Upper lobe of left lung (tissue), 6 donors: Measurements from ENCODE around the gene MAGI2. TPM values are rescaled to one million over a fixed set of nuclear protein-coding genes. Genes with fewer than 3 reads are reported as not detected.

Experiments
- ATAC-seq, 2 donors: fragments of 200-7000 bp; cut with Tn5 transposase; one replicate each; pipeline ENCODE4 v1.9.1; 2022; ENCODE audit warnings: mild to moderate bottlenecking in 2 of 2, moderate library complexity in 2 of 2; ENCODE audit not compliant: low FRiP score in 2 of 2
- DNase-seq, 2 donors: peaks; one replicate each; pipeline ENCODE4 v3.0.0-alpha.2; 2019 to 2020
- H3K27ac ChIP-seq, 4 donors: fragments of 200-600 bp; sonication (generic); one replicate each; pipeline ENCODE4 v1.5.1; 2016 to 2019
- H3K27me3 ChIP-seq, 4 donors: fragments of 200-600 bp; sonication (generic); one replicate each; pipeline ENCODE4 v1.5.1; 2017 to 2019
- H3K36me3 ChIP-seq, 4 donors: fragments of 200-600 bp; sonication (generic); one replicate each; pipeline ENCODE4 v1.5.1; 2016 to 2019
- H3K4me1 ChIP-seq, 4 donors: fragments of 200-600 bp; sonication (generic); one replicate each; pipeline ENCODE4 v1.5.1; 2018 to 2019
- H3K4me3 ChIP-seq, 4 donors: fragments of 200-600 bp; sonication (generic); one replicate each; pipeline ENCODE4 v1.5.1; 2017 to 2019; ENCODE audit warnings: mild to moderate bottlenecking in 2 of 4, moderate library complexity in 1 of 4
- H3K9me3 ChIP-seq, 4 donors: fragments of 200-600 bp; sonication (generic); one replicate each; pipeline ENCODE4 v1.5.1; 2018 to 2019
- EP300 ChIP-seq, 4 donors: sonication (generic); formaldehyde crosslinking; IDR thresholded peaks; one replicate each; pipeline ENCODE4 v1.5.1; 2017; ENCODE audit warnings: antibody characterized with exemption in 4 of 4, control low read depth in 2 of 4
- POLR2A ChIP-seq, 4 donors: fragments of 450-650 bp; IDR thresholded peaks; one replicate each; pipeline ENCODE4 v1.5.1; 2016 to 2017; ENCODE audit warnings: antibody characterized with exemption in 4 of 4, mild to moderate bottlenecking in 2 of 4
- POLR2AphosphoS5 ChIP-seq, 2 donors: sonication (generic); formaldehyde crosslinking; IDR thresholded peaks; one replicate each; pipeline ENCODE4 v1.5.1; 2017; ENCODE audit warnings: antibody characterized with exemption in 2 of 2
- WGBS, 2 donors: methylation state at CpG; one replicate each; pipeline ENCODE4 v1.1.5; 2017 to 2018; 5-methylcytosine and 5-hydroxymethylcytosine counted together
- total RNA-seq, 6 donors: library from RNA; depleted of rRNA in 4 of 6; stranded (reverse); fragments of >200 nt in 4 of 6; gene quantifications; one replicate each; pipeline versions ENCODE4 v1.1.0 to v1.2.1, GENCODE V29; 2016 to 2021
- TF ChIP-seq, protein P1 (sequence below), 6 experiments: fragments of 450-650 bp in 4 of 6; fragments of 200-600 bp in 2 of 6; sonication (generic) in 2 of 6; IDR thresholded peaks; one replicate each; pipeline ENCODE4 v1.5.1; 2016 to 2019; ENCODE audit warnings: antibody characterized with exemption in 6 of 6
- donor health status: DM: no; HTN: no; CAD: no; lungs with moderate emphysema.
- donor health status: DM: no; HTN: yes; CAD: no; lungs with severe emphysema.

The MAGI2 gene
- total RNA-seq, 6 donors from 2014 or later, result 7.9 to 84.9 (median 11.8) TPM

- H3K27ac ChIP-seq, result no peak overlapping the region
- no peak for TF ChIP-seq POLR2AphosphoS5 (IDR thresholded peaks at IDR 0.05)
- no peak for TF ChIP-seq EP300 (IDR thresholded peaks at IDR 0.05)
- TF ChIP-seq, protein P1, sequence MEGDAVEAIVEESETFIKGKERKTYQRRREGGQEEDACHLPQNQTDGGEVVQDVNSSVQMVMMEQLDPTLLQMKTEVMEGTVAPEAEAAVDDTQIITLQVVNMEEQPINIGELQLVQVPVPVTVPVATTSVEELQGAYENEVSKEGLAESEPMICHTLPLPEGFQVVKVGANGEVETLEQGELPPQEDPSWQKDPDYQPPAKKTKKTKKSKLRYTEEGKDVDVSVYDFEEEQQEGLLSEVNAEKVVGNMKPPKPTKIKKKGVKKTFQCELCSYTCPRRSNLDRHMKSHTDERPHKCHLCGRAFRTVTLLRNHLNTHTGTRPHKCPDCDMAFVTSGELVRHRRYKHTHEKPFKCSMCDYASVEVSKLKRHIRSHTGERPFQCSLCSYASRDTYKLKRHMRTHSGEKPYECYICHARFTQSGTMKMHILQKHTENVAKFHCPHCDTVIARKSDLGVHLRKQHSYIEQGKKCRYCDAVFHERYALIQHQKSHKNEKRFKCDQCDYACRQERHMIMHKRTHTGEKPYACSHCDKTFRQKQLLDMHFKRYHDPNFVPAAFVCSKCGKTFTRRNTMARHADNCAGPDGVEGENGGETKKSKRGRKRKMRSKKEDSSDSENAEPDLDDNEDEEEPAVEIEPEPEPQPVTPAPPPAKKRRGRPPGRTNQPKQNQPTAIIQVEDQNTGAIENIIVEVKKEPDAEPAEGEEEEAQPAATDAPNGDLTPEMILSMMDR (IDR thresholded peaks at IDR 0.05), result no peak
- no peak for TF ChIP-seq POLR2A (IDR thresholded peaks at IDR 0.05)
- no peaks in the 10 kb centered on the region for H3K9me3 ChIP-seq
- ATAC-seq (no peak), DNase-seq (no peak)
- H3K36me3 ChIP-seq, result no peaks in the 10 kb centered on the region
- 85 to 88% methylated on average over 4 of the region's 4 CpGs for WGBS, 2 donors
- H3K4me1 ChIP-seq, result no peaks in the 10 kb centered on the region
- no peaks in the 10 kb centered on the region for H3K27me3 ChIP-seq
- H3K4me3 ChIP-seq, result no peak overlapping the region
Measured at GRCh38 chr7:78066599-78066998, 1386.9 kb downstream of the MAGI2 start.

- ATAC-seq (no peak), DNase-seq (no peak)
- Histone ChIP-seq H3K36me3 (no peaks in the 10 kb centered on the region), H3K27me3 (no peaks in the 10 kb centered on the region), H3K27ac (no peak overlapping the region), H3K4me1 (no peaks in the 10 kb centered on the region), H3K4me3 (no peak overlapping the region), H3K9me3 (no peaks in the 10 kb centered on the region)
- no peak for TF ChIP-seq POLR2AphosphoS5 (IDR thresholded peaks at IDR 0.05)
- TF ChIP-seq POLR2A (IDR thresholded peaks at IDR 0.05), result no peak
- no peak for TF ChIP-seq EP300 (IDR thresholded peaks at IDR 0.05)
Measured at GRCh38 chr7:78063758-78064157, 1389.7 kb downstream of the MAGI2 start.

DNA sequence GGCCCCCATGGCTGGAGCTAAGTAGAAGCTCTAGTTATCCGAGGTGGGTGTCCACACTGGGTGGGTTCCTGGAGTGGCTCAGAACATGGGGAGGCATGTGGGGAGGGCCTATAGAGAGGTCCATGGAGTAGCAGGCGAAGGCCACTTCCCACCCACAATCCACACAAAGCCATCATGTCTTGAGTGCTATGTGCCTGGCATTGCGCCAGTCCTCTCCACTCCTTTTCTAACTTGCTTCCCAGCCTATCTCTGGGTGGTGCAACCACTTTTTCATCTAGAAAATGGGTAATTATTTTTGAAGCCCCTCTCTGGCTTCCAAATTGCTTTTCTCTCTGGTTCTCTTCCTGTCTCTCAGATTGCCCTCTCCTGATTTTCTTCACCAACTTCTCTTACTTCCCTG, 1391.3 kb downstream of the MAGI2 start:
- Histone ChIP-seq H3K27ac (no peak overlapping the region), H3K36me3 (no peaks in the 10 kb centered on the region), H3K4me1 (no peaks in the 10 kb centered on the region), H3K4me3 (no peak overlapping the region), H3K9me3 (no peaks in the 10 kb centered on the region), H3K27me3 (no peaks in the 10 kb centered on the region)
- peak in 1 of 2 donors; percentile 30 for DNase-seq
- WGBS, 2 donors, result 81 to 90% methylated on average over 3 of the region's 3 CpGs
- TF ChIP-seq POLR2AphosphoS5 (IDR thresholded peaks at IDR 0.05) (no peak), EP300 (IDR thresholded peaks at IDR 0.05) (no peak), POLR2A (IDR thresholded peaks at IDR 0.05) (no peak)
- TF ChIP-seq, protein P1 (IDR thresholded peaks at IDR 0.05), result no peak
- ATAC-seq, result no peak

GRCh38 chr7:78057571-78057970, 1395.9 kb downstream of the MAGI2 start:
- Histone ChIP-seq H3K27me3 (no peaks in the 10 kb centered on the region), H3K4me1 (no peaks in the 10 kb centered on the region), H3K36me3 (no peaks in the 10 kb centered on the region), H3K27ac (no peak overlapping the region), H3K4me3 (no peak overlapping the region), H3K9me3 (no peaks in the 10 kb centered on the region)
- TF ChIP-seq POLR2A (IDR thresholded peaks at IDR 0.05) (no peak), EP300 (IDR thresholded peaks at IDR 0.05) (no peak), POLR2AphosphoS5 (IDR thresholded peaks at IDR 0.05) (no peak)
- TF ChIP-seq, protein P1 (IDR thresholded peaks at IDR 0.05), result no peak
- DNase-seq (no peak), ATAC-seq (no peak)

DNA sequence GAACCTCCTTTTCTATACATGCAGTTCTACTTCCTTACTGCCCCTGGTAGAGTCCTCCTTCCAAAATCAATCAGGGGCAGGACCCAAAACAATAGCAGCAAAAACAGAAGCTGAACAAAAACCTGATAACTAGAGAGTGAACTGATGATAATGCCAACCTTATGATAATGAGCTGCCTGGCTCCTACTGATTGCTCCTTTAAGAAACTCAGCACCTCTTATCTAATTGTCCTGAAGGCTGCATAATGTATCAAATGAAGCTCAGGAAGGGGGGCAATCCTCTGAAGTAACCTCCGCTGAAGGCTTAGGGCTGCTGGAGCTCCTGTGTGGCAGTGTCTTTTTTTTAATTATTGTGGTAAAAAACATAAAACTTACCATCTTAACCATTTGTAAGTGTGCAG, 1397.9 kb downstream of the MAGI2 start:
- H3K27ac ChIP-seq, result no peak overlapping the region
- H3K36me3 ChIP-seq, result no peaks in the 10 kb centered on the region
- H3K4me3 ChIP-seq, result no peak overlapping the region
- no peak for DNase-seq
- H3K4me1 ChIP-seq, result no peaks in the 10 kb centered on the region
- ATAC-seq, result no peak
- WGBS, 2 donors, result 92 to 95% methylated on average over 1 of the region's 1 CpG
- H3K27me3 ChIP-seq, result no peaks in the 10 kb centered on the region
- no peaks in the 10 kb centered on the region for H3K9me3 ChIP-seq
- no peak for TF ChIP-seq POLR2A (IDR thresholded peaks at IDR 0.05)
- TF ChIP-seq EP300 (IDR thresholded peaks at IDR 0.05), result no peak
- TF ChIP-seq, protein P1 (IDR thresholded peaks at IDR 0.05), result no peak
- TF ChIP-seq POLR2AphosphoS5 (IDR thresholded peaks at IDR 0.05), result no peak
